Activated naive CD8-positive, alpha-beta T cell treated with anti-CD3 and anti-CD28 coated beads, Interleukin-2, amount 50 U/mL, for 24 hours (primary cell): ENCODE measurements around the gene DUSP7.

ENCODE experiments used
- ATAC-seq: fragments of 150-1000 bp; cut with Tn5 transposase; one replicate; pipeline ENCODE4 v1.10.0; 2021
- DNase-seq: peaks from one replicate; pipeline ENCODE4 v3.0.0; 2021
- H3K27ac Mint-ChIP-seq: one replicate; pipeline ENCODE4 v1.8.0; 2021; ENCODE audit warnings: mild to moderate bottlenecking, mixed read lengths
- H3K27me3 Mint-ChIP-seq: one replicate; pipeline ENCODE4 v1.8.0; 2021; ENCODE audit warnings: mixed read lengths
- H3K36me3 Mint-ChIP-seq: one replicate; pipeline ENCODE4 v1.8.0; 2021; ENCODE audit warnings: low read depth, mixed read lengths
- H3K4me1 Mint-ChIP-seq: one replicate; pipeline ENCODE4 v1.8.0; 2021; ENCODE audit warnings: mixed read lengths
- H3K4me3 Mint-ChIP-seq: one replicate; pipeline ENCODE4 v1.8.0; 2021; ENCODE audit warnings: mild to moderate bottlenecking, moderate library complexity, mixed read lengths
- H3K9me3 Mint-ChIP-seq: one replicate; pipeline ENCODE4 v1.8.0; 2021; ENCODE audit warnings: mixed read lengths

The DUSP7 gene

GRCh38 chr3:52056521-52056967 is at the start of gene DUSP7:
Gene DUSP7, minus strand, starts transcription at chr3:52056571. Its CDS starts 205 bp downstream, at chr3:52056366.
- Mint-ChIP-seq H3K27ac (peak within 1 kb of the TSS; percentile 95), H3K4me3 (peak within 1 kb of the TSS; percentile 92), H3K4me1 (peaks cover 44% of the 10 kb centered on the region), H3K36me3 (peaks cover 10% of the 10 kb centered on the region), H3K27me3 (no peaks in the 10 kb centered on the region), H3K9me3 (no peaks in the 10 kb centered on the region)
- ATAC-seq (peak; percentile 22), DNase-seq (peak; percentile 77)

- peaks cover 14% of the 10 kb centered on the region for H3K9me3 Mint-ChIP-seq
- peaks cover 6% of the 10 kb centered on the region for H3K4me1 Mint-ChIP-seq
- H3K27me3 Mint-ChIP-seq = no peaks in the 10 kb centered on the region
- no peak overlapping the region for H3K4me3 Mint-ChIP-seq
- peaks cover 25% of the 10 kb centered on the region for H3K36me3 Mint-ChIP-seq
- ATAC-seq = no peak
- DNase-seq = no peak
- H3K27ac Mint-ChIP-seq = no peak overlapping the region
These were observed 48.6 kb upstream of the DUSP7 start for GRCh38 chr3:52104684-52105640.

GRCh38 chr3:52102934-52103333 is 46.6 kb upstream of the DUSP7 start:
- no peak for ATAC-seq
- no peak overlapping the region for H3K4me3 Mint-ChIP-seq

GRCh38 chr3:52099001-52099401 is 42.6 kb upstream of the DUSP7 start:
- Mint-ChIP-seq H3K27ac (no peak overlapping the region), H3K4me3 (no peak overlapping the region)

More at GRCh38 chr3:52102934-52103333, 46.6 kb upstream of the DUSP7 start:
- peaks cover 24% of the 10 kb centered on the region for H3K36me3 Mint-ChIP-seq
- DNase-seq = no peak
- no peaks in the 10 kb centered on the region for H3K27me3 Mint-ChIP-seq
- no peak overlapping the region for H3K27ac Mint-ChIP-seq
- no peaks in the 10 kb centered on the region for H3K4me1 Mint-ChIP-seq
- peaks cover 14% of the 10 kb centered on the region for H3K9me3 Mint-ChIP-seq

GRCh38 chr3:52097851-52098507 is 41.6 kb upstream of the DUSP7 start:
- Mint-ChIP-seq H3K4me1 (no peaks in the 10 kb centered on the region), H3K36me3 (peaks cover 24% of the 10 kb centered on the region), H3K27ac (no peak overlapping the region), H3K9me3 (peaks cover 14% of the 10 kb centered on the region), H3K27me3 (no peaks in the 10 kb centered on the region), H3K4me3 (no peak overlapping the region)
- ATAC-seq (no peak), DNase-seq (no peak)

More at GRCh38 chr3:52099001-52099401, 42.6 kb upstream of the DUSP7 start:
- Mint-ChIP-seq H3K9me3 (peaks cover 14% of the 10 kb centered on the region), H3K27me3 (no peaks in the 10 kb centered on the region), H3K4me1 (no peaks in the 10 kb centered on the region), H3K36me3 (peaks cover 24% of the 10 kb centered on the region)
- ATAC-seq (peak; percentile 22), DNase-seq (no peak)

GRCh38 chr3:52095990-52096775 is 39.8 kb upstream of the DUSP7 start:
- no peak for DNase-seq
- Mint-ChIP-seq H3K27ac (no peak overlapping the region), H3K27me3 (no peaks in the 10 kb centered on the region), H3K4me1 (no peaks in the 10 kb centered on the region), H3K36me3 (peaks cover 14% of the 10 kb centered on the region), H3K9me3 (peaks cover under 1% of the 10 kb centered on the region), H3K4me3 (no peak overlapping the region)
- ATAC-seq = peak; percentile 56

- peaks cover 4% of the 10 kb centered on the region for H3K36me3 Mint-ChIP-seq
- no peak overlapping the region for H3K27ac Mint-ChIP-seq
- ATAC-seq (no peak), DNase-seq (no peak)
- no peaks in the 10 kb centered on the region for H3K4me1 Mint-ChIP-seq
- no peaks in the 10 kb centered on the region for H3K27me3 Mint-ChIP-seq
- H3K9me3 Mint-ChIP-seq = no peaks in the 10 kb centered on the region
- no peak overlapping the region for H3K4me3 Mint-ChIP-seq
These were observed 38.5 kb upstream of the DUSP7 start for GRCh38 chr3:52094571-52095485.

- no peaks in the 10 kb centered on the region for H3K9me3 Mint-ChIP-seq
- ATAC-seq = no peak
- H3K4me3 Mint-ChIP-seq = no peak overlapping the region
- H3K36me3 Mint-ChIP-seq = peaks cover 2% of the 10 kb centered on the region
- H3K4me1 Mint-ChIP-seq = no peaks in the 10 kb centered on the region
- H3K27me3 Mint-ChIP-seq = no peaks in the 10 kb centered on the region
- no peak for DNase-seq
- no peak overlapping the region for H3K27ac Mint-ChIP-seq
These were observed 37.6 kb upstream of the DUSP7 start for GRCh38 chr3:52093756-52094545.

GRCh38 chr3:52092891-52093290 is 36.5 kb upstream of the DUSP7 start:
- H3K27ac Mint-ChIP-seq = no peak overlapping the region
- no peaks in the 10 kb centered on the region for H3K9me3 Mint-ChIP-seq
- H3K36me3 Mint-ChIP-seq = no peaks in the 10 kb centered on the region
- no peaks in the 10 kb centered on the region for H3K4me1 Mint-ChIP-seq
- no peak overlapping the region for H3K4me3 Mint-ChIP-seq
- DNase-seq (no peak), ATAC-seq (no peak)
- no peaks in the 10 kb centered on the region for H3K27me3 Mint-ChIP-seq

- Mint-ChIP-seq H3K9me3 (no peaks in the 10 kb centered on the region), H3K4me1 (peaks cover 6% of the 10 kb centered on the region), H3K27me3 (no peaks in the 10 kb centered on the region), H3K27ac (no peak overlapping the region), H3K4me3 (no peak overlapping the region), H3K36me3 (no peaks in the 10 kb centered on the region)
- no peak for ATAC-seq
- DNase-seq = no peak
These were observed 35.9 kb upstream of the DUSP7 start for GRCh38 chr3:52092271-52092660.

- DNase-seq = no peak
- H3K27ac Mint-ChIP-seq = no peak overlapping the region
These were observed 35.4 kb upstream of the DUSP7 start for GRCh38 chr3:52091586-52092270.

GRCh38 chr3:52090933-52091468 is 34.6 kb upstream of the DUSP7 start:
- no peak for ATAC-seq
- no peaks in the 10 kb centered on the region for H3K9me3 Mint-ChIP-seq
- DNase-seq = no peak
- H3K36me3 Mint-ChIP-seq = no peaks in the 10 kb centered on the region
- H3K27me3 Mint-ChIP-seq = no peaks in the 10 kb centered on the region
- H3K4me1 Mint-ChIP-seq = peaks cover 18% of the 10 kb centered on the region
- no peak overlapping the region for H3K4me3 Mint-ChIP-seq
- no peak overlapping the region for H3K27ac Mint-ChIP-seq

More at GRCh38 chr3:52091586-52092270, 35.4 kb upstream of the DUSP7 start:
- H3K36me3 Mint-ChIP-seq = no peaks in the 10 kb centered on the region
- H3K9me3 Mint-ChIP-seq = no peaks in the 10 kb centered on the region
- H3K4me1 Mint-ChIP-seq = peaks cover 11% of the 10 kb centered on the region
- no peaks in the 10 kb centered on the region for H3K27me3 Mint-ChIP-seq
- no peak for ATAC-seq
- H3K4me3 Mint-ChIP-seq = no peak overlapping the region
